Measurements from ENCODE around the gene CFD.

GRCh38 chr19:850221-850978 is 9.1 kb upstream of the CFD start:
- TF ChIP-seq CTCF (conservative IDR thresholded peaks at IDR 0.05; ENCODE audit: low read length) (no peak), EZH2phosphoT487 (IDR thresholded peaks at IDR 0.05; ENCODE audit: borderline replicate concordance) (no peak)
